Ishikawa (cell line): ENCODE data around the gene SOX5.

Source experiments
- CEBPB ChIP-seq: IDR thresholded peaks from 2 replicates; pipeline ENCODE4 v1.6.1; 2012
- EGR1 ChIP-seq: IDR thresholded peaks from 2 replicates; pipeline ENCODE4 v1.6.1; 2012
- EP300 ChIP-seq: IDR thresholded peaks from 2 replicates; pipeline ENCODE4 v1.6.1; 2012; ENCODE audit warnings: borderline replicate concordance
- FOXM1 ChIP-seq: IDR thresholded peaks from 2 replicates; pipeline ENCODE4 v1.6.1; 2012; ENCODE audit warnings: low read depth, borderline replicate concordance
- MAX ChIP-seq: IDR thresholded peaks from 2 replicates; pipeline ENCODE4 v1.6.1; 2012
- NFIC ChIP-seq: IDR thresholded peaks from 2 replicates; pipeline ENCODE4 v1.6.1; 2012
- RAD21 ChIP-seq: IDR thresholded peaks from 2 replicates; pipeline ENCODE4 v1.6.1; 2012; ENCODE audit warnings: low read depth
- REST ChIP-seq: IDR thresholded peaks from 2 replicates; pipeline ENCODE4 v1.6.1; 2012; ENCODE audit warnings: low read depth, mild to moderate bottlenecking
- TAF1 ChIP-seq: IDR thresholded peaks from 2 replicates; pipeline ENCODE4 v1.6.1; 2012; ENCODE audit warnings: low read depth, mild to moderate bottlenecking
- TEAD4 ChIP-seq: IDR thresholded peaks from 2 replicates; pipeline ENCODE4 v1.6.1; 2012
- USF1 ChIP-seq: IDR thresholded peaks from 2 replicates; pipeline ENCODE4 v1.6.1; 2012
- YY1 ChIP-seq: IDR thresholded peaks from 2 replicates; pipeline ENCODE4 v1.6.1; 2012; ENCODE audit warnings: low read depth
- ZBTB7A ChIP-seq: IDR thresholded peaks from 2 replicates; pipeline ENCODE4 v1.6.1; 2012; ENCODE audit warnings: low read depth

DNA sequence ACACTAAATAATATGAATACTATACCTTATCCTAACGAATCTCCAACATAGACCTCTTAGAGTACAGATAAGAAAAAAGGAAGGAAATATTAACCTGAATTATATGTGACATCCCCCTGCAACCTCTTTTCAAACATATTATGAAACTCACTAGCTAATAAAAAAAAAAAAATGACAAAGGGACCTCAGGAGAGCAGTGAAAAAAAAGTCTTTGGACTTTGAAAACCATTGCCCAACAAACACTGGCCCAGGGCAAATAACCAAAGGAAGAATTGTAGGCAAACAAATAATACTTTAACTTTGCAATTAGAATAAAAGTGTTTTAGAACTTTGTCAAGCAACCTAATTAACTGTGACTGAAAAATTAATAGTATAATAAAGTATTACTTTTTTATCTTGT, 7.7 kb downstream of the SOX5 start:
- no peak for TF ChIP-seq REST
- no peak for TF ChIP-seq ZBTB7A
- no peak for TF ChIP-seq EGR1
- TF ChIP-seq RAD21: no peak
- no peak for TF ChIP-seq TEAD4
- no peak for TF ChIP-seq TAF1
- no peak for TF ChIP-seq FOXM1
- TF ChIP-seq MAX: no peak
- no peak for TF ChIP-seq CEBPB
- no peak for TF ChIP-seq EP300
- no peak for TF ChIP-seq USF1
- TF ChIP-seq YY1: no peak
- no peak for TF ChIP-seq NFIC
